Measurements from ENCODE around the gene WDR64.

The WDR64 gene

DNA sequence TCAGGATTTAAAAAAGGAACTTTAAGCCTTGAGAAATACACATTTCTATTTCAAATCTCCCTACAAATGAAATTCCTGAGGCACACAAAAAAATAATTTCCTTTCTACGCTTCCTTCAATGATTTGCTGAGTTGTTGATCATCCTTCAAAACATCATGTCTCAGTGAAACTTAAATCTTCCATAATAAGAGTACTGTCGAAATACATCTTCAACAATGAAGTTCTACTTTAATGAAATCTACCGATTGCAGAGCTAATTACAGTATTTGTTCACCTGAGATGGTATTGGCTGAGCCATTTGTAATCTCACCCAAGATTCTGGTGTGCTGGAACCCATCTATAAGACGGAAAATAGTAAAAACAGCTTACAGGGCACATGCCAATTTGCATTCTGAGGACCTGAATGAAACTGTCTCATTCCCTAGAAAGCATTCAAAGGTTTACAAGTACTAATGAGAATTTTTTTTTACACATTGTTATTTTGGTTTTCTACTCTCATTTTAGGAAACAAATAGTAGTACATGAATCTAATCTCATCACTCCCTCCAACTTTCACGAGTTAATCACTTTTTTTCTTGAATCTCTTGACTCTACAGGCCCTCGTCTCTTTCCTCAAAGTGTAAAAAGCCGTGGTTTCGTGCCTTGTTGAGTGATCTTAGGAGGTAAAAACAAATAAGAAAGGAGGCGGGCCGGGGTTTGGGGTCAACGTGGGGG is 13.0 kb upstream of the WDR64 start:
- Histone ChIP-seq H3K4me1 (peaks cover 4% of the 10 kb centered on the region), H3K27me3 (ENCODE audit: control insufficient read depth, insufficient read depth, low read length) (no peaks in the 10 kb centered on the region), H3K27ac (no peak overlapping the region), H3K4me3 (ENCODE audit: low read depth, low read length) (peak overlapping the region; percentile 65), H3K36me3 (ENCODE audit: control insufficient read depth, insufficient read depth, low read length) (no peaks in the 10 kb centered on the region), H3K79me2 (no peaks in the 10 kb centered on the region), H3K4me2 (ENCODE audit: low read length) (peak overlapping the region; percentile 64), H3K9ac (no peak overlapping the region), H3K9me3 (ENCODE audit: control insufficient read depth, low read length) (no peaks in the 10 kb centered on the region), H2AFZ (peak overlapping the region; percentile 66)
- TF ChIP-seq, protein P1, sequence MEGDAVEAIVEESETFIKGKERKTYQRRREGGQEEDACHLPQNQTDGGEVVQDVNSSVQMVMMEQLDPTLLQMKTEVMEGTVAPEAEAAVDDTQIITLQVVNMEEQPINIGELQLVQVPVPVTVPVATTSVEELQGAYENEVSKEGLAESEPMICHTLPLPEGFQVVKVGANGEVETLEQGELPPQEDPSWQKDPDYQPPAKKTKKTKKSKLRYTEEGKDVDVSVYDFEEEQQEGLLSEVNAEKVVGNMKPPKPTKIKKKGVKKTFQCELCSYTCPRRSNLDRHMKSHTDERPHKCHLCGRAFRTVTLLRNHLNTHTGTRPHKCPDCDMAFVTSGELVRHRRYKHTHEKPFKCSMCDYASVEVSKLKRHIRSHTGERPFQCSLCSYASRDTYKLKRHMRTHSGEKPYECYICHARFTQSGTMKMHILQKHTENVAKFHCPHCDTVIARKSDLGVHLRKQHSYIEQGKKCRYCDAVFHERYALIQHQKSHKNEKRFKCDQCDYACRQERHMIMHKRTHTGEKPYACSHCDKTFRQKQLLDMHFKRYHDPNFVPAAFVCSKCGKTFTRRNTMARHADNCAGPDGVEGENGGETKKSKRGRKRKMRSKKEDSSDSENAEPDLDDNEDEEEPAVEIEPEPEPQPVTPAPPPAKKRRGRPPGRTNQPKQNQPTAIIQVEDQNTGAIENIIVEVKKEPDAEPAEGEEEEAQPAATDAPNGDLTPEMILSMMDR (IDR thresholded peaks at IDR 0.05), result no peak

DNA sequence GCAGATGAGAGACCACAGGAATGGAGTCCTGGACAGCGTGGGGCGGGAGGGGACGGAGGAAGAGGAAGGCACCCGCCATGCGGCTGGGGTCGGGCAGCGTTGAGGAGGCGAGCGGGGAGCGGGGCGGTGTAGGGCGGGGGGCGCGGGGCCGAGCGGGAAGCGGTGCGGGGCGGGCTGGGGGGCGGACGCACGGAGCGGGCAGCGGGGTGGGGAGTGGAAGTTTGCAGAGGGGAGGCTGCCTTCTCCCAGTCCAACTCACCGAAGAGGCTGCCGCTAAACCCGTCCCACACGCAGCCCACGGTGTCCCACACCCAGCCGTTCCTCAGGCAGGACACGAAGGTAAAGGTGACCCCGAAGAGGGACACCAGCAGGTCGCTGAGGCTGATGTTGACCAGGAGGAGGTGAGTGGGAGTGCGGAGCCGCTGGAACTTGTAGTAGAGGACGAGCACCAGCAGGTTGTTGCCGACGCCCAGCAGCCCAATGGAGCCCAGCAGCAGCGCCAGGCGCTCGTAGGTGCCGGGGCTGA is 12.4 kb upstream of the WDR64 start:
- Histone ChIP-seq H3K4me2 (ENCODE audit: low read length) (peak overlapping the region; percentile 64), H2AFZ (peak overlapping the region; percentile 92), H3K36me3 (ENCODE audit: control insufficient read depth, insufficient read depth, low read length) (no peaks in the 10 kb centered on the region), H3K4me3 (ENCODE audit: low read depth, low read length) (peak overlapping the region; percentile 65), H3K79me2 (no peaks in the 10 kb centered on the region), H3K27ac (no peak overlapping the region), H3K27me3 (ENCODE audit: control insufficient read depth, insufficient read depth, low read length) (no peaks in the 10 kb centered on the region), H3K9ac (no peak overlapping the region), H3K4me1 (peaks cover 4% of the 10 kb centered on the region), H3K9me3 (ENCODE audit: control insufficient read depth, low read length) (no peaks in the 10 kb centered on the region)
- TF ChIP-seq, protein P1 (IDR thresholded peaks at IDR 0.05), result no peak

DNA sequence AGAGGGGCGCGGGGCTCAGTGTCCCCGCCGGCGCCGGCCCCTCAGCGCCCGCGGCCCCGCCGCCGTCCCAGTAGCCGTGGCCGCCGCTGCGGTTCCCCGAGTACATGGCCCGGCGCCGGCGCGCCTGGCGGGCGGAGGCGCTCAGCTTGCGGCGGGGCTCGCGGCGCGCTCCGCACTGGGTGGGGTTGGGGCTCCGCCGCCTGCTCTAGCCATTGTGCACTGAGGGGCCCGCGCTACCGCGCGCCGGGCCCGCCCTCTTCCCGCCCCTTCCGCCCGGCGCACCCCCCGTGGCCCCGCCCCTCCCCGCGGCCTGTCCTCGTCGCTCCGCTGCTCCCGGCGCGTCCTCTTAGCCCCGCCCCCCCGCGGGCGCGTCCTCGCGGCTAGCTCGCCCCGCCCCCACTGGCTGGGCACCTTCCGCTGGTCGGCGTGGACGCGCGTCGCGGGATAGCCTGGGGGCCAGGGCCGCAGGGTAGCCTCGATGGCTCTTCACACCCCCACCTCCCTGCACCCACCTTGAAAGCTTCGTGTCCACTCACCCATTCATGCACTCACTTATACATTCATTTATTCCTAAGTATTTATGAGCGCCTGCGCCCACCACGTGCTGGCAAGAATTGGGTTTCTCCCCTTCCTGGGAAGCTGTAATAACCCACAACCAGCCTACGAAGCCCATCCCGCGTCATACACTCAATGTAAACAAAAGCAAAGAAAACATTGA is 11.8 kb upstream of the WDR64 start, which contains the start of the genes CHML and OPN3:
Gene CHML (minus strand): TSS at position 221 of the 718 bp plus-strand sequence. CDS start 4,603 bp downstream, outside the sequence.
Gene OPN3 (minus strand): TSS at position 221 of the 718 bp plus-strand sequence. CDS start 115 bp downstream, at position 106.
- no peaks in the 10 kb centered on the region for H3K79me2 ChIP-seq
- H3K4me1 ChIP-seq, result peaks cover 4% of the 10 kb centered on the region
- H3K27me3 ChIP-seq (ENCODE audit: control insufficient read depth, insufficient read depth, low read length), result no peaks in the 10 kb centered on the region
- H3K4me2 ChIP-seq (ENCODE audit: low read length), result peak within 1 kb of the TSS; percentile 64
- peak within 1 kb of the TSS; percentile 36 for H3K27ac ChIP-seq
- no peaks in the 10 kb centered on the region for H3K36me3 ChIP-seq (ENCODE audit: control insufficient read depth, insufficient read depth, low read length)
- no peak within 1 kb of the TSS for H3K9ac ChIP-seq
- TF ChIP-seq, protein P1 (IDR thresholded peaks at IDR 0.05), result no peak
- H2AFZ ChIP-seq, result peak within 1 kb of the TSS; percentile 92
- H3K4me3 ChIP-seq (ENCODE audit: low read depth, low read length), result peak within 1 kb of the TSS; percentile 65
- no peaks in the 10 kb centered on the region for H3K9me3 ChIP-seq (ENCODE audit: control insufficient read depth, low read length)

DNA sequence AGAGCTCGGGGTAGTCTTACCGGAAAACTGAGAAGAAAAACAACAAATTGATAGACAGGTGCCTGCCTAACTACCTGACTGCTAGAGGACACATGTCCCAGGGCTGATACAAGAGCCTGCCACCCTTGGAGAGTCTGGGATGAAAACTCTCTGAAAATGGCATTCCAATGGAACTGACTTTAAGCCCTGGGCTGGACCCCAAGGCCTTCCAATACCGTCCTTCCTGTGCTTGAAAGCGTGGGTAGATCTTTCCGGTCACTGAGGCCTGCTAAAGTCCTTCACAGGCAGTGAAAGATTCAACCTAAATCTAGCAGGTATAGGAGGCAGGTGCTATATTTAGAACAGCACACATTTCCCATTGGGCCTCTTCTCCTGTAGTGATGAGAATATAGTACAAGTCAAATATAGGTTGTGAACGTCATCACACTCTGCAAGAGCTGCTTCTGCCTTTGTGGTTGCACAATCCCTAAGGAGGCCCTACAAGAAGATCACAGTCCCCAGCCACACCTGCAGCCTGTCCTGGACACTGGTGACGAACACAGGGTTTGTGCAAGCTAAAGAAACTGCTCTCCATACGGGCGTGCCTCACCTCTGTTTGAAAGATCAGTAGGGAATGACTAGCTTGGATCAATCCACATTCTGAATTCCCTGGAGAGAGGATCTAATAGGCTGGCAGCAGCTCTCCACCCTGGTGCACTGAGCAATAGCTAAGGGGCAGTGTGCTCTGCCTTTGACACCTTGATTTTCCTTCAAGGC is 11.0 kb upstream of the WDR64 start:
- Histone ChIP-seq H3K4me3 (ENCODE audit: low read depth, low read length) (peak overlapping the region; percentile 36), H2AFZ (peak overlapping the region; percentile 89), H3K27me3 (ENCODE audit: control insufficient read depth, insufficient read depth, low read length) (no peaks in the 10 kb centered on the region), H3K36me3 (ENCODE audit: control insufficient read depth, insufficient read depth, low read length) (no peaks in the 10 kb centered on the region), H3K4me1 (peaks cover 4% of the 10 kb centered on the region), H3K27ac (peak overlapping the region; percentile 36), H3K9me3 (ENCODE audit: control insufficient read depth, low read length) (no peaks in the 10 kb centered on the region), H3K9ac (no peak overlapping the region), H3K4me2 (ENCODE audit: low read length) (peak overlapping the region; percentile 52), H3K79me2 (no peaks in the 10 kb centered on the region)
- TF ChIP-seq, protein P1 (IDR thresholded peaks at IDR 0.05), result no peak
